ENCODE results near the gene HBG2.

Gene HBG2

DNA sequence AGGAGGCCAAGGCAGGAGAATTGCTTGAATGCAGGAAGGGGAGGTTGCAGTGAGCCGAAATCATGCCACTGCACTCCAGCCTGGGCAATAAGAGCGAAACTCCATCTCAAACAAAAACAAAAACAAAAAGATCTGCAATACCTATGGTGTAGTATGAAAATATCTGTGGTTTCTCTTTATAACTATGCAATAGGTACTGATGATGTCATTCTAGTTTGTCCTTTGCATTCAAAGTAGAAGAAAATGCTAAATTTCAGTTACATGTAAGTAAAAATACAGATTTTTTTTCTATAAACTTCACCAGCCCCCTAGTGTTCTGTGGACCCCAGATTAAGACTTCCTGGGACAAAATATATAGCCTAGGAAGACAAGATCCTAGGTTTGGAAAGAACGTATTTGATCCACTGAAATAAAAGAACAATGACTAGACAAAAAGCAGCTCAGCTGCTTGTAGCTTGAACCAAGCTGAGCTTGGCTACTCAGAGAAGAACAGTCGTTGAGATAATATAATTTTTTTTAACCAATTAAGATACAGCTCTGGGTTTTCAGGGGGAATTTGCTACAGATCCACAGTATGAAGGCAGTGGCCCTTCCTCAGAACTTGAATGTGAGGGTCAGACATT is 17.9 kb upstream of the HBG2 start:
- H3K27me3 ChIP-seq (ENCODE audit: insufficient read depth, poor library complexity, severe bottlenecking) = no peaks in the 10 kb centered on the region
- H3K27ac ChIP-seq (replicated peaks) = no peak overlapping the region
- no peak for DNase-seq (ENCODE audit: low read depth in 1 of 2, low spot score in 1 of 2)
- no peak overlapping the region for H3K4me3 ChIP-seq (replicated peaks; ENCODE audit: insufficient read depth, low read length)
- TF ChIP-seq SPI1 (IDR thresholded peaks at IDR 0.05; ENCODE audit: borderline replicate concordance, low read depth) = no peak
- no peak for TF ChIP-seq POLR2AphosphoS5 (IDR thresholded peaks at IDR 0.05; ENCODE audit: low read depth)
- TF ChIP-seq, protein P1, sequence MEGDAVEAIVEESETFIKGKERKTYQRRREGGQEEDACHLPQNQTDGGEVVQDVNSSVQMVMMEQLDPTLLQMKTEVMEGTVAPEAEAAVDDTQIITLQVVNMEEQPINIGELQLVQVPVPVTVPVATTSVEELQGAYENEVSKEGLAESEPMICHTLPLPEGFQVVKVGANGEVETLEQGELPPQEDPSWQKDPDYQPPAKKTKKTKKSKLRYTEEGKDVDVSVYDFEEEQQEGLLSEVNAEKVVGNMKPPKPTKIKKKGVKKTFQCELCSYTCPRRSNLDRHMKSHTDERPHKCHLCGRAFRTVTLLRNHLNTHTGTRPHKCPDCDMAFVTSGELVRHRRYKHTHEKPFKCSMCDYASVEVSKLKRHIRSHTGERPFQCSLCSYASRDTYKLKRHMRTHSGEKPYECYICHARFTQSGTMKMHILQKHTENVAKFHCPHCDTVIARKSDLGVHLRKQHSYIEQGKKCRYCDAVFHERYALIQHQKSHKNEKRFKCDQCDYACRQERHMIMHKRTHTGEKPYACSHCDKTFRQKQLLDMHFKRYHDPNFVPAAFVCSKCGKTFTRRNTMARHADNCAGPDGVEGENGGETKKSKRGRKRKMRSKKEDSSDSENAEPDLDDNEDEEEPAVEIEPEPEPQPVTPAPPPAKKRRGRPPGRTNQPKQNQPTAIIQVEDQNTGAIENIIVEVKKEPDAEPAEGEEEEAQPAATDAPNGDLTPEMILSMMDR (IDR thresholded peaks at IDR 0.05; ENCODE audit: insufficient read depth, low read length) = no peak
- TF ChIP-seq, protein P2, sequence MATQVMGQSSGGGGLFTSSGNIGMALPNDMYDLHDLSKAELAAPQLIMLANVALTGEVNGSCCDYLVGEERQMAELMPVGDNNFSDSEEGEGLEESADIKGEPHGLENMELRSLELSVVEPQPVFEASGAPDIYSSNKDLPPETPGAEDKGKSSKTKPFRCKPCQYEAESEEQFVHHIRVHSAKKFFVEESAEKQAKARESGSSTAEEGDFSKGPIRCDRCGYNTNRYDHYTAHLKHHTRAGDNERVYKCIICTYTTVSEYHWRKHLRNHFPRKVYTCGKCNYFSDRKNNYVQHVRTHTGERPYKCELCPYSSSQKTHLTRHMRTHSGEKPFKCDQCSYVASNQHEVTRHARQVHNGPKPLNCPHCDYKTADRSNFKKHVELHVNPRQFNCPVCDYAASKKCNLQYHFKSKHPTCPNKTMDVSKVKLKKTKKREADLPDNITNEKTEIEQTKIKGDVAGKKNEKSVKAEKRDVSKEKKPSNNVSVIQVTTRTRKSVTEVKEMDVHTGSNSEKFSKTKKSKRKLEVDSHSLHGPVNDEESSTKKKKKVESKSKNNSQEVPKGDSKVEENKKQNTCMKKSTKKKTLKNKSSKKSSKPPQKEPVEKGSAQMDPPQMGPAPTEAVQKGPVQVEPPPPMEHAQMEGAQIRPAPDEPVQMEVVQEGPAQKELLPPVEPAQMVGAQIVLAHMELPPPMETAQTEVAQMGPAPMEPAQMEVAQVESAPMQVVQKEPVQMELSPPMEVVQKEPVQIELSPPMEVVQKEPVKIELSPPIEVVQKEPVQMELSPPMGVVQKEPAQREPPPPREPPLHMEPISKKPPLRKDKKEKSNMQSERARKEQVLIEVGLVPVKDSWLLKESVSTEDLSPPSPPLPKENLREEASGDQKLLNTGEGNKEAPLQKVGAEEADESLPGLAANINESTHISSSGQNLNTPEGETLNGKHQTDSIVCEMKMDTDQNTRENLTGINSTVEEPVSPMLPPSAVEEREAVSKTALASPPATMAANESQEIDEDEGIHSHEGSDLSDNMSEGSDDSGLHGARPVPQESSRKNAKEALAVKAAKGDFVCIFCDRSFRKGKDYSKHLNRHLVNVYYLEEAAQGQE (IDR thresholded peaks at IDR 0.05; ENCODE audit: insufficient replicate concordance, low read depth) = no peak
- no peak for TF ChIP-seq GABPA (IDR thresholded peaks at IDR 0.05; ENCODE audit: low read depth)

DNA sequence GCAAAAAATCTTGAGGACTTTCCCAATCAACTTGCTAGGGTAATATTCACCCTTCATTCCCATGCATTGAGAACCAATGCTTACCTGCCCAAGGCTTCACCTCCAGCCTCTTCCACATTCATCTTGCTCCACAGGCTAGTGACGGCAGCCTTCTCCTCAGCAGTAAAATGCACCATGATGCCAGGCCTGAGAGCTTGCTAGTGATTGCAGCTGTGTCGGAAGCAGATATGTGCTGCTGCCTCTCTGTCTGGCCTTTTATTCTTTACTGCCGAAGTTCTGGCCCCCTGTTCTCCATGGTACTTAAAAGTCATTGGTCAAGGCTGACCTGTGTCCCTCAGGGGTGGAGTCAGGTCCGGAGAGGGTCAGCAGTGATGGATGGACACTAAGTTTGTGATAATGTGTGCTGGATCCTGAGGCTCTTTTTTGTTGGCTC is 15.2 kb upstream of the HBG2 start, which contains the start of gene HBE1:
Gene HBE1 (minus strand): TSS at position 231 of the 433 bp plus-strand sequence. CDS start 55 bp downstream, at position 176.
- TF ChIP-seq POLR2AphosphoS5 (IDR thresholded peaks at IDR 0.05; ENCODE audit: low read depth) (no peak), GABPA (IDR thresholded peaks at IDR 0.05; ENCODE audit: low read depth) (no peak), SPI1 (IDR thresholded peaks at IDR 0.05; ENCODE audit: borderline replicate concordance, low read depth) (no peak)
- TF ChIP-seq, protein P2 (IDR thresholded peaks at IDR 0.05; ENCODE audit: insufficient replicate concordance, low read depth) = no peak
- TF ChIP-seq, protein P1 (IDR thresholded peaks at IDR 0.05; ENCODE audit: insufficient read depth, low read length) = no peak
- Histone ChIP-seq H3K27me3 (ENCODE audit: insufficient read depth, poor library complexity, severe bottlenecking) (no peaks in the 10 kb centered on the region), H3K27ac (replicated peaks) (no peak within 1 kb of the TSS), H3K4me3 (replicated peaks; ENCODE audit: insufficient read depth, low read length) (no peak within 1 kb of the TSS)
- no peak for DNase-seq (ENCODE audit: low read depth in 1 of 2, low spot score in 1 of 2)

DNA sequence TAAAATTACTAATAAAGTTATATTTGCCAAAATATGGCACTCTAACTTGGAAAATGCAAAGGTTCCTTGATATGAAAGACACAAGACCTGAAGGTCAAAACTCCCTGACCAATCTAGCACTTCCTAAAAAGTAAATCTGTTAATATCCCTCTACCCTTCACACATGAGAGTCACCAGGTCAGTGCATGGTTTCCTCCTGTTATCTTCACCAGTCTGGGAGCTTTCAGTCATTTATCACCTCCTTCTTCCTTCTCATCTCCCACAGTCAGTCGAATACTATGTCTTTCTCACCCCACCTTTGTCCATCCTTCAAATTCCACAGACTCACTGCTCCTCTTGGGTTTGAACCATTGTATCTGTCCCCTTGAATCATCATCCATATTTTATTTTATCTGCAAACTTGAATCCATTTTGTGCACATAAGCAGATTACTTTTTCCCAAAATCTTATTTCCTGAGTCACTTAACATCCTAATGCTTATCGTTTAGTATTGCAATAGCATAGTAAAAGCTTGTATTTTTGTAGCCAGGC is 12.5 kb upstream of the HBG2 start:
- TF ChIP-seq GABPA (IDR thresholded peaks at IDR 0.05; ENCODE audit: low read depth) = no peak
- TF ChIP-seq POLR2AphosphoS5 (IDR thresholded peaks at IDR 0.05; ENCODE audit: low read depth) = no peak
- TF ChIP-seq, protein P1 (IDR thresholded peaks at IDR 0.05; ENCODE audit: insufficient read depth, low read length) = no peak
- TF ChIP-seq SPI1 (IDR thresholded peaks at IDR 0.05; ENCODE audit: borderline replicate concordance, low read depth) = no peak
- TF ChIP-seq, protein P2 (IDR thresholded peaks at IDR 0.05; ENCODE audit: insufficient replicate concordance, low read depth) = no peak
- no peaks in the 10 kb centered on the region for H3K27me3 ChIP-seq (ENCODE audit: insufficient read depth, poor library complexity, severe bottlenecking)
- no peak for DNase-seq (ENCODE audit: low read depth in 1 of 2, low spot score in 1 of 2)
- H3K27ac ChIP-seq (replicated peaks) = no peak overlapping the region
- H3K4me3 ChIP-seq (replicated peaks; ENCODE audit: insufficient read depth, low read length) = no peak overlapping the region
